HCT116 (cell line): ENCODE data around the gene PRKCQ.

Experiments
- JUND ChIP-seq: IDR thresholded peaks from 2 replicates; pipeline ENCODE4 v1.6.1; 2012
- POLR2A ChIP-seq: IDR thresholded peaks from 2 replicates; pipeline ENCODE4 v1.7.0; 2011; ENCODE audit warnings: borderline replicate concordance; ENCODE audit not compliant: insufficient read depth, insufficient read length; ENCODE audit errors: extremely low read depth

DNA sequence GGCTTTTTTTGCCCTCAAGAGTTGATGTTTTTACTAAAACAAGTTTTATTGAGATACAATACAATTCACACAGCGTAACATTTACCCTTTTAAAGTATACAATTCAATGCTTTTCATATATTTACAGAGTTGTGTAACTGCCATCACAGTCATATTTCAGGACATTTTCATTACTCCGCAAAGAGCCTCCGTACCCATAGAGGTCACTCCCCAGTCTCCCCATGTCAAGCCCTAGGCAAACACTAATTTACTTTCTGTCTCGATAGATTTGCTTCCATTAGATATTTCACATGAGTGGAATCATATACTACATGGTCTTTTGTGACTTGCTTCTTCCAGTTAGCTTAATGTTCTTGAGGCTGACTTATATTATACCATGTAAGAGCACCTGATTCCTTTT lies 183.8 kb downstream of the PRKCQ start:
- TF ChIP-seq POLR2A (no peak), JUND (no peak)
